HG02623 (cell line): Measurements from ENCODE around the gene PFKM.
"Not testable (repeated sequence)": the region's sequence is repeated elsewhere in the genome, so short reads cannot be mapped to it uniquely, and the experiment has no call there.

ENCODE experiments used
- ATAC-seq: cut with Tn5 transposase; IDR thresholded peaks from one replicate; pipeline ENCODE4 v1.9.1; 2021; ENCODE audit warnings: moderate library complexity; ENCODE audit not compliant: unreplicated experiment

PFKM gene

DNA sequence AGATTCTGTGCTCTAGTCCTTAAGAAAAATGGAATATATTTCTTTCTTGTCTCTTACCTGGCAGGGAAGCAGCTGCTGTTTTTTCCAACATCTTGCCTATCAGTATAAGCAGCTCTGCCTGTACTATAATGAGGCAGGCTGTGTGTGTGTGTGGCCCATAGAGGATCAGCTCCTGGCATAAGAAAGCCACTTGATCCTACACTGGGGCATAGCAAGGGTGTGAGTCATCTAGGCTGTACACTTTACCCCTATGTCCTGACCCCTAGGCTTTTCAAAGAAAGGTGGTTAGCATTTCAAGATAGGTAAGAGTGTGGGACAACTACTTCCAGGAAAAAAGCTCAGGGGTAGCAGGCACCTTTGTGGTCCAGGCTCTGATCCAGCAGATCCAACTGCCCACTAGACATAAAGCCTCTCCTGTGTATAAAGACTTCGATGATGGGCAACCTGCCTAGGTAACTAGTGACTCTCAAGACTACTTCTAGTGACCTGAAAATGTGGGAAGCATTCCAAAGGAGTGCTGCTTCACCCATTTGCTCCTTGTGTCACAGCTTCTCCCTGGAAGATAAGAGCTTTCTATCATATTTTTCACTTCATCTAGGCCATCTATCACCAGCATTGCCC is 8.4 kb upstream of the PFKM start:
- ATAC-seq, result no peak

DNA sequence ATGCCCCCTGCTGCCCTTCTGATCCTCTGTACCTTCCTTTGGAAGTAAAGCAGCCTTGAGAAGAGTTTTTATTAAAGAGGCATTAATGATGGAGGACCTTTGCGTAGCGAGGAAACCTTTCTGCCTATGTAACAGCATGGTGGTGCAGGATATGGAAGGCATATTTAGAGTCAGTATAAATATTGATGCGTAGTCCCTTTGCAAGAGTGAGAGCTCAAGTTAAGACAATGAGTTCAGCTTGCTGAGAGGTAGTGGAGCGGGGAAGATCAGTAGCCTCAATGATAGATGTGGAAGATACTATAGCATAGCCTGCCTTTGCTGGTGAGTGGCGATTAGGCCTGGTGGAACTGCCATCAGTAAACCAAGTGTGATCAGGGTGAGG is 7.9 kb upstream of the PFKM start:
- not testable (repeated sequence) for ATAC-seq

DNA sequence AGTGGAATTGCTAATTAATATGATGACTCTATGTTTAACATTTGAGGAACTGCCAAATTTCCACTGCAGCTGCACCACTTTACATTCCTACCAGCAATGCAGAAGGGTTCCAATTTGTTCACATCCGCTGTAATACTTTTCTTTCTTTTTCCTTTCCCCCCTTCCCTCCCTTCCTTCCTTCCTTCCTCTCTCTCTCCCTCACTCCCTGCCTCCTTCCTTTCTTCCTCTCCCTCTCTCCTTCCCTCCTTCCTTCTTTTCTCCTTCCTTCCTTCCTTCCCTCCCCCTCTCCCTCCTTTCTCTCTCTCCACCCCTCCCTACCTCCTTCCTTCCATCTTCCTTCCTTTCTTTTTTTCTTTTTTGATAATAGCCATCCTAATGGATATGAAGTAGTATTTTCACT is 3.2 kb upstream of the PFKM start:
- no peak for ATAC-seq

DNA sequence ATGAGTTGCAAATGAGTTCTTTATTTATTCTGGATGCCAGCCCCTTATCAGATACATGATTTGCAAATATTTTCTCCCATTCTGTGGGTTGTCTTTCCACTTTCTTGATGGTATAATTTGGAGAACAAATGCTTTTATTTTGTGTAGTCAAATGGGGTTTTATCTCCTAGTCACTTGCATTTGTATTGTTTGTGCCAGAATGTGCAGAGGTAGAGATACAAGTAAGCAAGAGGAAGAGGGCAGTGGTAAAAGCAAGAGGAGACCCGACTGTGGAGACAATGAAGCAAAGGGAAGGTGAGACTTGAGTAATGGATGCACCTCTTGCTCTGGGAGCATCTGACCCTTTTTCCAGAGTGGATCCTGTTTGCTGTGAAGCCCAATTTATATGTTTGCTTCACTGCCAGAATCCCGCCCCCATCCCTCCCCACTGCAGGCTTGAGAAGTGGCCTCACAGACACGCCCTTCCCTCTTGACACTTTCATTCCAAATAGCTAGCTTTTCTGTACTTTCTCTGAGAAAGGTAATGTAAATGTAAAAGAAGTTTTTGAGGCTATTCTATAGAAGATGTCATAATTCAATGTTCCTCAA is 786 bp upstream of the PFKM start:
- ATAC-seq, result no peak

DNA sequence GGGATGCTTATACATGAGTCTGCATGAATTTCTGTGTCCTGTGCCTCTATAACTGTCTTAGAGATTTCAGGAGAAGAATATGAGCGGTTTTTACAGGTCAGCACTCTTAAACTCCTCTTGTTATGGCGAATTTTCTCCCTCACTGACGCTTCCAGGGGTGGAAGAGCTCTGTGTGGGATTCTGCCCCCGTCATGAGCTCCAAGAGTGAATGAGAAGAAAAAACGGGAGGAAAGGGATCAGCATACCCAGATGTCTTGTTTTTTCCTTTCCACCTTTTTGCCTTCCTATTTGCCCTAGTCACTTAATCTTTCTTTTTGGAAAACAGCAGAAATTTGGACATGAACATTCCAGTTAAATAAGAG is 651 bp downstream of the PFKM start:
- ATAC-seq, result no peak

DNA sequence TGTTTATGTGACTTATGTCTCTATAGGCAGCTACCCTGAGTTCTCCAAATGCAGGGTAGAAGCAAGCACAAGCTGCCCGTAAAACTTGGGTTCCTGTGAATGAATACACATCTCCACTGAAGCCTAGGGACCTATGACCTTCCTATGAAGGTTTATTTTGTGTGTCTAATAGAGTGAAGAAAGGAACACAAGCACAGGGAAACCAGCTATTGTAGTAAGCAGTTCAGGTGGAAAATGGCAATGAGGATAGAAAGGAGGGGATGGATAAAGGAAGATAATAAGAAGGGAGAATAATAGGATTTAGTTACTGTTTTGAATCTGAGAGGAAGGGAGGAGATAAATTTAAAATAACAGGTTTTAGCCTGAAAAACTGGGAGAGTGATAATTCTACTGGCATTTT is 2.4 kb downstream of the PFKM start:
- ATAC-seq, result no peak

DNA sequence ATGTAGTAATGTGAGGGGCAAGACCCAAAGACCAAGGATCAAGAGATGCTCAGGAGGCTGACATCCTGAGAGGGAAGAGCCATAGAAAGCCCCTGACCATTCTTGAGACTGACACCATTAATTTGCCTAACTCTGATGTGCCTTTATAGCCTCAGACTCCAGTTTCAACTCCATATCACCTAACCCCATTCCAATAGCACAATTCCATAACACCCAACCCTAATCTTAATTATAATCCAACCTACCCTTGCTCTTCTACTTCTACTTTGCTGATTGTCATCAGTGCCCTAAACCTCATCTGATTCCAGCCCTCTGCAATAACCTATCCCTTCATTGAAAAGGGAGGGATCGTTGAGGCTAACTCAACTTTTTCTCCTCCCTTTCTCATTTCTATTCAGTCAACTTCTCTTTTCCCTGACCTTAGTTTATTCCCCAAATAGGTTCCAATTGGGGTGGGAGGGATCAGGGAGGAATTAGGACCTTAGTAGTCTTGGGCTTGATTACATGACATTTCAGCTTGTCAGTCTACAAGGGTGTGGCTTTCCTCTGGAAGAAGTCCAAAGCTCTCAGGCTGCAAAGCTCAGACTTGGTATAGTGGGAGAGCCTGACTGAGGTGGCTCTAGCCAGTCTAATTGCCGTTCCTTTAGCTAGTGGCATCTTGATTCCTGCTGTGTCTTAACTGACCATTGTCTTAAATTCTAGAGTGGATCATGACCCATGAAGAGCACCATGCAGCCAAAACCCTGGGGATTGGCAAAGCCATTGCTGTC is 3.1 kb downstream of the PFKM start:
- no peak for ATAC-seq

DNA sequence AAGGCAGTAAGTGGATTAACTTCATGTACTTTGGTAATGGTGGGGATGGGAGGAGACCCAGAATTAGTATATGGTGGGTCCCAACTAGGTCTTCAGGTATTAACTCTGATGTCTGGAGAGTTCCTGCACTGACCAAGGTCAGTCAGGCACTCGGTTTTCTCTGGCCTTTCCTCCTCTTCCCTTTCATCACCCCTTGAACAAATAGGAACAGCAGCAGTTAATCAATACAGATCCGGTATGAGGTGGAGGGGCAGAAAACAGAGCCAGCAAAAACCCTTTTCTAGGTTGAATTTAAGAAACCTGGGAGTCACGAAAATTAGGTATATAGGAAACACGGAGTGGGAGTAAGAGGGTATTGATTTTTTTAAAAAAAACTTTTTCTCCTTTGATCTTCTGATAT is 4.0 kb downstream of the PFKM start:
- no peak for ATAC-seq

DNA sequence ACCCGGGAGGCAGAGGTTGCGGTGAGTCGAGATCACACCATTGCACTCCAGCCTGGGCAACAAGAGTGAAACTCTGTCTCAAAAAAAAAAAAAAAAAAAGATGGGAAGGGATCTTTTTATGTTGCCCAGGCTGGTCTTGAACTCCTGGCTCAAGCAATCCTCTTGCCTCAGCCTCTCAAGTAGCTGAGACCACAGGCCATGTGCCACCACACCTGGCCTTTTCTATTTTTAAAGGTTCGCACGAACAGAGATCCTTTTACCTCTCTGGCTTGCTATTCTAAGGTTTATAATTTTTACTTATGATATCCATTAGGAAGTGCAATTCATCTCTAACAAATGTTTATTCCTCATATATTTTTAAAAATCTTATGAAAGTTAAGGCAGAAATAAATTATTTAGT is 6.4 kb downstream of the PFKM start:
- not testable (repeated sequence) for ATAC-seq

DNA sequence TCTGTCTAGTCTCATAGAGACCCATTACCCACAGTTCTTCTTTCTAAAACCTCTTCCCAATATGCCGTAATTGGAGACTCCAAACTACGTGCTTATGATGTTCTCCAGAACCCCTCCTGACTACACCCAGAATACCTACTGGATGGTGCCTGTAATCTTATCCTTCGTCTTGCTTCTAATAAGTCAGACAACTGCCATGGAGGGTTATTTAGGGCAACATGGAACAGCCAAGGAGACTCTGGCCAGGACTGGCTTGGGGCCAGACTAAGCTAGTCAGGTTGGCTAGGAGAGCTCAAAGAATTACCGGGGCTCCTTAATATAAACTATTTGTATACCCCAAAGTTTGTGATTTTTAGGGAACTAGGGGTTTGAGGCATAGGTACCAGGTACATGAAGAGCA is 6.8 kb downstream of the PFKM start:
- ATAC-seq, result no peak

DNA sequence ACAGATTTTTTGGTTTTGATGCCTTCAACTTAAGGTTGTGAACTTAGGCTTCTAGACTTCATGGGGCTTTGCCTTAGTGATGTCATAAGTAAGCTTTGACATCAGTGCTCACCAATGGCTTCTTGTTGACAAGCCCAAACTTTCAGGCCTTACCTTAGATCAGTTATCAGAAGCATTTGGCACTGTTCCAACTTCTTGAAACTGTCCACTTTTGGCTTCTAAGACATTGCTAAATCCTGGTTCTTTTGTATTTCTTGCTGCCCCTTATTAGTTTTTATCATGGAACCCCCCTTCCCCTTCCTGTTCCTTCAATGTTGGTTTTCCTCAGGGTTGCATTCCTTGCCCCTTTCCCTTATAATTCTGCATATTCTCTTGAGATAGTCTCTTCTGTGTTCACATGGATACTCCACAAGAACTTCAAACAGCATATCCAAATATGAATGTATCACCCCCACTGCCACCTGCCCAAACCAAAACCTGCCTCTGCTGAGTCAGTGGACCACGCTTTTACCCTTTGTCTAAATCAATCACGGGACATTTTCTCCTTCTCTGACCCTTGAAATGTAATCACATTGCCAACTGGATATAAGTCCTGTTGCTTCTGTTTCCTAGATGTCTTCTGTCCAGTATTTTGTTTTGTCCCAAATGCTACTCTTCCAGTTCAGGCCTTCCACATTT is 7.9 kb downstream of the PFKM start:
- ATAC-seq, result no peak

DNA sequence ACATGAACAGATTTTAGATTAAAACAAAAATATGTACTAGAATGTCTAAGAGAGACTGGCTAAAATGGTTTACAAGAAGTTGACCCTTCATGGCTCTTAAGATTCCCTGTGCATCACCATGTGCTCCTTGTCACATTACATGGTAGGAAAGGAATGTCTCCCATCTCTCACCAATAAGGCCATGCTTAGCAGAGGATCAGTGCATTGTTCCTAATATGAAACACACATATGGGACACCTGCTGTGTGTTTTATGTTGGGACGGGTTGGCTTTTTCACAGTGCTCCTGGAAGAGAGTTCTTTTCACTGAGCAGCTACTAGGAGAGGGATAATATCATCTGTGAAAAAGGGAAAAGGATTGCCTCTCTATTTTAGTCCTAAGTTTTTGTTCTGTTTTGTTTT is 9.6 kb downstream of the PFKM start:
- no peak for ATAC-seq

DNA sequence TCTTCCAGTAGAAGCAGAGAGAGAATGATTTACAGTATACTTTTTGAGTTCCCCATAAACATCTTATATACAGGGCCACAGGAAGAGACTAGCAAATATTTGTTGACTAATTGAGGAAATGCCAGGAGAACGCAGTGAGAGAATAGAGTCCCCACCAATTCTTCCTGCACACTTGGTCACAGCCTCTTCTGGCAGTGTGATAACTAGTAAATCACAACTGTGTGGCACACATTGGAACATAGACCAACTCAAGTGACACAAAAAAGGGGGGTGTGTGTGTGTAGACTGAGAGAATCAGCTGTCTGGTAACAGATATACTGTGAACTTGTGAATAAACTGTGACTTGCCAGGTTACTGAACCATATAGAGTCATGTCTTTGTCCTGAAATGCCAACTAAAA is 10.2 kb downstream of the PFKM start:
- ATAC-seq, result no peak

DNA sequence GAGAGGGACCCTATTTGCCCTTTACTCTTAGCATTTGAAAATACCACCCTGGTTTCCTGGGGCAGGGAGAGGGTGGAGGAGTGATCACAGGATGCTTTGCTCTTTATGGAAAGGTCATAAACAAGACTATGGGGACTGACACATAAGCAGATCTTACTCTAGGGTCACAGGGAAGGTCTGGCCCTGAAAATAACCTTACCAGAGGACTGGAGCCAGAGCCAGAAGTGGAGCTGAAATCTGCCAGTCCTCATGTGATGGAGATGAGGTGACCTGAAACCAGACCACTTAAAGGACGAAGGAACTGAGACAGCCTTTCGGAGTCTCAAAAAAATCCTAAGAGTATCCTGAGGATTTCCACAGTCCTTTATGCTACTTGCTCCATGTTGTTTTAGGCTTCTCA is 12.4 kb downstream of the PFKM start:
- no peak for ATAC-seq

DNA sequence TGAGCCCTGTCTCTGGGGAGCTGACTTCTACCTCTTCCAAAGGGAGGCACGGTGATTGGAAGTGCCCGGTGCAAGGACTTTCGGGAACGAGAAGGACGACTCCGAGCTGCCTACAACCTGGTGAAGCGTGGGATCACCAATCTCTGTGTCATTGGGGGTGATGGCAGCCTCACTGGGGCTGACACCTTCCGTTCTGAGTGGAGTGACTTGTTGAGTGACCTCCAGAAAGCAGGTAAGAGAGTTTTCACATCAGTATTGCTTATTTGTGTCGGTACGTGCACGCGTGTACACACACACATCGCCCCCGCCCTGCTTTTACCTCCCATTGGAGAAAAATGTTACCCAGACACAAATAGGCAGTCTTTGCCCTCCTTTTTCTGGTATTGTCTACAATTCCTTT is 13.7 kb downstream of the PFKM start:
- ATAC-seq, result no peak

DNA sequence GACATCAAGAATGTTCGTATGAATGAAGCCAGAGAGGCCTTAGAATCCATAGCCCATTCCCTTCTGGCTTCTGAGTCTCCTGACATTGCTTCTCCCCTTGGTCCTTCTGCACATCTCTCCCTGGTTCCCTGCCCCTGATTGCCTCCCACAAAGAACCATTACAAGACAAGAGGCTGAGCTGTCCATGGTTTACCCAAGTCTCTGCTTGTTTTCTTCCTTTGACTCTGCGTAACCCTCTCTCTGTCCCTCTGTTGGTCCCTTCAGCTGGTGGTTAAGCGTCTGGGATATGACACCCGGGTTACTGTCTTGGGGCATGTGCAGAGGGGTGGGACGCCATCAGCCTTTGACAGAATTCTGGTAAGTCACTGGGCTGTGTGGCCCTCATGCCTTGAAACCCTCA is 15.9 kb downstream of the PFKM start:
- no peak for ATAC-seq

DNA sequence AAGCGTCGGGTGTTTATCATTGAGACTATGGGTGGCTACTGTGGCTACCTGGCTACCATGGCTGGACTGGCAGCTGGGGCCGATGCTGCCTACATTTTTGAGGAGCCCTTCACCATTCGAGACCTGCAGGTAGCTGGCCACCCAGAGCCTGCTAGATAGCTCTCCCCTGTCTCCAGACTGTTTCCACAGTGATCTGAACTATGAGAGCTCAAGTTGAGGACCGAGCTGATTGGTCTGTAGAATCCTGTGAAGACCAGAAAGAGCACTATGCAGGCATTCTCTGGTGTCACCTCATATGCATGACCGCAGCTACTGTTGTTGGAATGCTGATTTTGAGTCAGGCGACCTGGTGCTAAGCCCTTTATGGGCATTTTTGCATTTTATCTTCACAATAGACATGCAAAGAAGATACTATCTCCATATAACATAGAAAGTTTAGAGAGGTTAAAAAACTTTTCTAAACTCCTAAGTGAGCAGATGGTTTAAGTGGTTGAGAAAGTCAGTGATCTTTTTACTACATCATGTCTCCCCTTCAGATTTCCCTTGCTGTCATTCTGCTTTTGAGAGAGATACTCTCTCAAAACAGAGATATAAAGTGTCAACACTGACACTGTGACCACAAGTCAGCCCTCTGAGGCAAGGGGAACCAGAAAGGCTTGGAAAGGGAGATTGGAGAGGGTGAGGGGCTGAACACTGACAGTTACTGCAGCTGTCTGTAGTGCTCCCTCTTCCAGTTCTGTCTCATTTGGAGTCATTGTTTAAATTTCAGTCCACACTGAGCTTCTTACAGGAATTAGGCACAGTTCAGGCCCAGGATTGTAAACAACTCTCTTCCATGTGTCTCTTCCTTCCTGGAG is 23.9 kb downstream of the PFKM start:
- no peak for ATAC-seq

DNA sequence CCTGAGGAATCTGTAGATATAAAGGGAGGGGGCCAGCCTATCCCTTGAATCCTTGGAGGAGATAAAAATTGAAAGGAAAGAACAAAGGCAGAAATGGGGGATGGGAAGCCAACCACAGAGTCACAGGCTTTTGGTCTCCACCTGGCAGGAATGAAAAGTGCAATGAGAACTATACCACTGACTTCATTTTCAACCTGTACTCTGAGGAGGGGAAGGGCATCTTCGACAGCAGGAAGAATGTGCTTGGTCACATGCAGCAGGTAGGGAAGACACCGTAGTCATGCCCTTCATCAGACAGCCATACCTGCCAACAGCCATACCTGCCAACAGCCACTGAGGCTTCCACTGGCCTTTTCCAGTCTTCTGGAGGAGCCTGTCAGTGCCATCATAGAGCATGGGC is 24.7 kb downstream of the PFKM start:
- ATAC-seq, result no peak

DNA sequence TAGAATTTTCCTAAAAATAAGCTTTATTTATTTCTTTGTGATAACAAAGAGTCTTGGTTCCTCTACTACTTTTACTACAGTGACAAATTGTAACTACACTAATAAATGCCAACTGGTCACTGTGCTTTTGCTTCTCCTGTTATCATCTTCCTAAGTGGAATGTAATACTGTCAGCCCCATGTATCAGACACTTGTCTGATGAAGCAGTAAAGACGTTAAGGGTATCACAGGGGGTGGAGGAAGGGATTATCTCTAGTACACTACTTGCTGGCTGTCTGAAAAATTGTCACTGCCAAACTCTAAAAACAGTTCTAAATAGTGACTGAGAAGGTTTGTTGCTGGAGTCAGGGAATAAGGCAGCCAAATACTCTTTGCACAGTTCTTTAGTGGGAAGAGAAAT is 26.8 kb downstream of the PFKM start:
- no peak for ATAC-seq

DNA sequence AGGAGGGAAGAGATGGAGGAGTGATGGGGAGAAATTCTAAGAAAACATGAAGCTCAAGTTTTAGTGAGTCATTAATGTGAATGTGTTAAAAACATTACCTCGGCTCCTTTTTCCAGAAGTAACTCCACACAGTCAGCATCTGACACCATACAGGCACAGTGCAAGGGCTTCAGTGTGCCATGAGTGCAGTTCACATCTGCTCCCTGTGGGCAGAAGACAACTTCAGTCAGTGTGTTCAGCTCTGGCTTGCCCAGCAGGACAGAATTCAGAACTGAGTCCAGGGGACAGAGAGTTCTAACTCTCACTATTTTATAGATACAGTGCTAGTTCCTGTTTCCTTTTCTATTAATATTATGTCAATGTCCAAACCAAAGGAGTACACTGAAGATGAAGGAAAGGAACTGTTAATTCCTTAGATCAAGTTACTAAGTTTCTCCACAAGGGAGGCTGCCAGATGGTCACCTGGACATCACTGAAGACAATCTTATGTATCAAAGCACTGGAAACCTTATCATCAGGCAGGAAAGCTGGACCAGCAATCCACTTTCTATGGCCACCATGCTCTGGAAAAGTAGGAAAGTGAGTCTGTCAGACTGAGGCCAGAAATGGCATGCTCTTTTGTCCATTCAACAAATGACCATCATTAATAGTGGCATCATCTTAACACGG is 32.1 kb downstream of the PFKM start:
- ATAC-seq, result no peak

DNA sequence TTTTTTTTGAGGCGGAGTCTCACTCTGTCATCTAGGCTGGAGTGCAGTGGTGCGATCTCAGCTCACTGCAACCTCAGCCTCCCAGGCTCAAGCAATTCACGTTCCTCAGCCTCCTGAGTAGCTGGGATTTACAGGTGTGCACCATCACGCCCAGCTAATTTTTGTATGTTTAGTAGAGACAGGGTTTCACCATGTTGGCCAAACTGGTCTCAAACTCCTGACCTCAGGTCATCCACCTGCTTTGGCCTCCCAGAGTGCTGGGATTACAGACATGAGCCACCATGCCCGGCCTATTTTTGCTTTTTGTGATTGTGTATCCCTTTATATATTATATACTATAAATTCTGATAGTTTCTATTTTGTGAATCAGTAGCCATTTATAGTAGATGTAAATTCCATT is 36.6 kb downstream of the PFKM start:
- ATAC-seq, result not testable (repeated sequence)
